Measurements from ENCODE around the gene COQ7.

The COQ7 gene

DNA sequence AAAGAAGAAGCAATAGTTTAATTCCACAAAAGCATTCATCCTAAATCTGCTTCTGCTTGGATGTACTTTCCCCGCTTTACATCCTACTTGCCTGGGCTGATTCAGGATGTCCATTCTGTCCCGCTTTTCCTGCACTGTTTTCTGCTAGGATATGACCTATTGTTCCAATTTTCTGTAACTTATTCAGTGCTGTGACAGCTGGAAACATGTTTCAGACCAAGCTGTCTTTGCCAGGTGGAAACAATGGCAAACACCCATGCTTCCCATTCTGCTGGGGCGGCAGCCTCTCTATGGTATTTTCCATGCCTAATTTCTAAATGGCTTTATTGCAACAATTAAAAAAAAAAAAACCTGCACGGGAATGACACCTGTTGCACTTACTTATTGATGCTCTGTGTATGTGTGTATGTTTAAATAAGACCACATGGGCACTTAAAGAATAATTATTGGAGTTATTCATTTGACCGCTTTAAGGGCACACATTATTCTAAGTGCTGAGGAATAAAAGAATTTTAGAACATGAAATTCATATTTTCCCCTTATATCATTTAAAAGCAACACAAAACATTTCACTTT is 21.0 kb downstream of the COQ7 start:
- Histone ChIP-seq H3K4me1 (ENCODE audit: control insufficient read depth, insufficient read depth, low read length) (peaks cover 20% of the 10 kb centered on the region), H3K4me2 (ENCODE audit: low read length) (no peak overlapping the region), H3K9me3 (replicated peaks; ENCODE audit: low read length) (no peaks in the 10 kb centered on the region), H3K36me3 (ENCODE audit: insufficient read depth, low read length) (no peaks in the 10 kb centered on the region), H3K27me3 (ENCODE audit: control insufficient read depth, insufficient read depth, low read length) (no peaks in the 10 kb centered on the region), H3K4me3 (ENCODE audit: low read length) (no peak overlapping the region), H3K9ac (ENCODE audit: low read depth, low read length) (no peak overlapping the region)

DNA sequence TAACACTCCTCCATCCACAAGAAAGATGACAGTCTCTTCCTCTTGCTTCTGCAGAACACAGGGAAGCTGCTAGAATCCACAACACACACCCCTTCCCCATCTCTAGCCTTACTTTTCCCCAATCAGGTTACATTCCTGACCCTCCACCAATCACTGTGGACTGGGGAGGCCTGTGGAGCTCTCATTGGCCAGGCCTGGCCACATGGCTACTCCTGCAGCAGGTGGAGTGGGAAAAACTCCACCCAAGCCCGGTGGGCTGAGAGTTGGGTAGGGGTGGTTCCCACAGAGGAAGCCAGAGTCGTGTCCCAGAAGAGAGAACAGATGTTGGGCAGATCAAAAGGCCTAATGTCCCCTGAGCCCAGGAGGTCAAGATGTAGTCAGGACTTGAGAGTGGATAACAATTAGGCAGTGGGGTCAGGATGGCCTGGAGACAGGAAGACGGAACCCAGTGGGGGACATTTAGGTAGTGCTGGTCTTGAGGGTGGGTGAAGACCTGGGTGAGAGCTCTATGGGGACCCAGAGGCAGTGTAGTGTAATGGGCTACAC is 22.1 kb downstream of the COQ7 start:
- Histone ChIP-seq H3K4me1 (ENCODE audit: control insufficient read depth, insufficient read depth, low read length) (peaks cover 20% of the 10 kb centered on the region), H3K4me2 (ENCODE audit: low read length) (no peak overlapping the region), H3K27me3 (ENCODE audit: control insufficient read depth, insufficient read depth, low read length) (no peaks in the 10 kb centered on the region), H3K36me3 (ENCODE audit: insufficient read depth, low read length) (no peaks in the 10 kb centered on the region), H3K9ac (ENCODE audit: low read depth, low read length) (no peak overlapping the region), H3K4me3 (ENCODE audit: low read length) (no peak overlapping the region), H3K9me3 (replicated peaks; ENCODE audit: low read length) (no peaks in the 10 kb centered on the region)

GRCh38 chr16:19090916-19091315 is 23.5 kb downstream of the COQ7 start:
- Histone ChIP-seq H3K4me2 (ENCODE audit: low read length) (no peak overlapping the region), H3K36me3 (ENCODE audit: insufficient read depth, low read length) (no peaks in the 10 kb centered on the region), H3K9me3 (replicated peaks; ENCODE audit: low read length) (no peaks in the 10 kb centered on the region), H3K4me1 (ENCODE audit: control insufficient read depth, insufficient read depth, low read length) (peaks cover 19% of the 10 kb centered on the region), H3K9ac (ENCODE audit: low read depth, low read length) (no peak overlapping the region), H3K27me3 (ENCODE audit: control insufficient read depth, insufficient read depth, low read length) (no peaks in the 10 kb centered on the region), H3K4me3 (ENCODE audit: low read length) (no peak overlapping the region)

DNA sequence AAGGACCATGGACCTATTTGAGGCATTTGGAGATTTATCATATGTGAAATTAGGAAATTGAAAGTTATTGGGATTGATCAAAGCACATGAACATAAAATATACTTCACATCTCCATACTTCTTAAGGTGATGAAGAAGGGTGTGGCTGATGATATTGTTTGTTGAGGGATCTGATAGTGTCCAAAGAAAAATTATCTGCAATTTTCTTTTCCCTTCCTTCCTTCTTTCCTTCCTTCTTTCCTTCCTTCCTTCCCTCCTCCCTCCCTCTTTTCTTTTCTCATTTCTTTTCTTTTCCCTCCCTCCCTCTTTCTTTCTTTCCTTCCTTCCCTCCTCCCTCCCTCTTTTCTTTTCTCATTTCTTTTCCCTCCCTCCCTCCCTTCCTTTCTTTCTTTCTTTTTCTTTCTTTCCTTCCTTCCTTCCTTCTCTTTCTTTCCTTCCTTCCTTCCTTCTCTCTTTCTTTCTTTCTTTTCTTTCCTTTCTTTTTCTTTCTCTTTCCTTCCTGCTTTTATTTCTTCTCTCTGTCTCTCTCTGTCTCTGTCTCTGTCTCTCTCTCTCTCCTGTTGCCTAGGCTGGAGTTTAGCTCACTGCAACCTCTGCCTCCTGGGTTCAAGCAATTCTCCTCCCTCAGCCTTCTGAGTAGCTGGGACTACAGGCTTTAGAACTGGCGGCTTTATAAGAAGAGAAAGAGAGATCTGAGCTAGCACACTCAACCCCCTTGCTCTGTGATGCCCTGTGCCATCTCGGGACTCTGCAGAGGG is 25.4 kb downstream of the COQ7 start:
- peak overlapping the region; percentile 69 for H3K4me2 ChIP-seq (ENCODE audit: low read length)
- H3K4me3 ChIP-seq (ENCODE audit: low read length) = peak overlapping the region; percentile 44
- H3K4me1 ChIP-seq (ENCODE audit: control insufficient read depth, insufficient read depth, low read length) = peaks cover 14% of the 10 kb centered on the region
- no peaks in the 10 kb centered on the region for H3K9me3 ChIP-seq (replicated peaks; ENCODE audit: low read length)
- H3K9ac ChIP-seq (ENCODE audit: low read depth, low read length) = peak overlapping the region; percentile 33
- no peaks in the 10 kb centered on the region for H3K36me3 ChIP-seq (ENCODE audit: insufficient read depth, low read length)
- no peaks in the 10 kb centered on the region for H3K27me3 ChIP-seq (ENCODE audit: control insufficient read depth, insufficient read depth, low read length)

GRCh38 chr16:19093631-19094541 is 26.5 kb downstream of the COQ7 start:
- H3K27me3 ChIP-seq (ENCODE audit: control insufficient read depth, insufficient read depth, low read length) = no peaks in the 10 kb centered on the region
- H3K9me3 ChIP-seq (replicated peaks; ENCODE audit: low read length) = no peaks in the 10 kb centered on the region
- no peaks in the 10 kb centered on the region for H3K36me3 ChIP-seq (ENCODE audit: insufficient read depth, low read length)
- no peak overlapping the region for H3K4me3 ChIP-seq (ENCODE audit: low read length)
- no peak overlapping the region for H3K9ac ChIP-seq (ENCODE audit: low read depth, low read length)
- peaks cover 14% of the 10 kb centered on the region for H3K4me1 ChIP-seq (ENCODE audit: control insufficient read depth, insufficient read depth, low read length)
- no peak overlapping the region for H3K4me2 ChIP-seq (ENCODE audit: low read length)

DNA sequence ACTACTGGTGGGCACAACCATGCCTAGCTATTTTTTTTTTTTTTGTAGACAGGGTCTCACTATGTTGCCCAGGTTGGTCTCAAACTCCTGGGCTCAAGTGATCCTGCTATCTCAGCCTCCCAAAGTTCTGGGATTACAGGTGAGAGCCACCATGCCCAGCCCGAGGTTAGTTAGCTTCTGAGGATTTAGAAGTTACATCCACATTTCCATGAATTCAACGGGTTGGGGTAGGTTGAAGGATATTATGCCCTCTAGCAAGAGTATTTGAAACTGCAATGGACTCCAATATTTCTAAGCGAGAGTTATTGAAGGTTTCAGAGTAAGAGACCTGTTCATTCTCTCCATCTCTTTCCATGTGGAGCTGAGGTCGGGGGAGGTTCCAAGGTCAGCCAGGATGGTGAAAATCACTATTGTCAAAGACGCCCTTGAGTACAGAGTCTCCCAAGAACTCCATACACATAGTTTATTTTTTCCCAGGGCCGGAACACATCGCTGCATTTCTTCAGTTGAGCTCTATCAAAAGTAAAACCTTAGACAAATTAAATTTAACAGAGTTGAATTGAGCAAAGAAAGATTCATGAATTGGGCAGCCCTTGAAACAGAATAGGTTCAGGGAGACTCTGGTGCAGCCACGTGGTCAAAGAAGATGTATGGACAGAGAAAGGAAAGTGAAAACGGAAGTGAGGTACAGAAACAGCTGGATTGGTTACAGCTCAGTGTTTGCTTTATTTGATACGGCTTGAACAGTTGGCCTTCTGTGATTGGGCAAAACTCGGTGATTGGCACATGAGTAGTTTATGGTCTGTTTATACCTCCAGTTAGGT is 27.3 kb downstream of the COQ7 start:
- Histone ChIP-seq H3K4me2 (ENCODE audit: low read length) (no peak overlapping the region), H3K9me3 (replicated peaks; ENCODE audit: low read length) (no peaks in the 10 kb centered on the region), H3K27me3 (ENCODE audit: control insufficient read depth, insufficient read depth, low read length) (no peaks in the 10 kb centered on the region), H3K4me1 (ENCODE audit: control insufficient read depth, insufficient read depth, low read length) (peaks cover 14% of the 10 kb centered on the region), H3K4me3 (ENCODE audit: low read length) (no peak overlapping the region), H3K36me3 (ENCODE audit: insufficient read depth, low read length) (no peaks in the 10 kb centered on the region), H3K9ac (ENCODE audit: low read depth, low read length) (no peak overlapping the region)

GRCh38 chr16:19095654-19096053 is 28.2 kb downstream of the COQ7 start:
- peaks cover 14% of the 10 kb centered on the region for H3K4me1 ChIP-seq (ENCODE audit: control insufficient read depth, insufficient read depth, low read length)
- H3K36me3 ChIP-seq (ENCODE audit: insufficient read depth, low read length) = no peaks in the 10 kb centered on the region
- H3K27me3 ChIP-seq (ENCODE audit: control insufficient read depth, insufficient read depth, low read length) = no peaks in the 10 kb centered on the region
- no peak overlapping the region for H3K4me3 ChIP-seq (ENCODE audit: low read length)
- no peaks in the 10 kb centered on the region for H3K9me3 ChIP-seq (replicated peaks; ENCODE audit: low read length)
- H3K9ac ChIP-seq (ENCODE audit: low read depth, low read length) = no peak overlapping the region
- H3K4me2 ChIP-seq (ENCODE audit: low read length) = no peak overlapping the region

DNA sequence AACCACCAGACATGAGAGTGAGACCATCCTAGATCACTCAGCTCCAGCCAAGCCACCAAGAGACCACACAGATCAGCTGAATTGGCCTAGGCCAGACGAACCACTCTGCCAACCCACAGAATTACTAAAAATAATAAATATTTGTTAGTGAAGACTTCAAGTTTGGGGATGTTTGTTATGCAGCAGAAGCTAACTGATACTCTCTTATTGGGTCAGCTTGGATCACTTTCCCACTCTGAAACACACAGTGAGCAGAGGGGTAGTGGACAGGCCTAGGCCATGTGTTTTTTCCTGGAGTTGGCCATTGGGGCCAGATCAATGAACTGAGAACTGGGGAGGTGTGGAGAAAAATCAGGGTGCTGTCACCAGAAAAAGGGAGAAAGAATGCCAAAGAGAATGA is 30.8 kb downstream of the COQ7 start:
- Histone ChIP-seq H3K4me1 (ENCODE audit: control insufficient read depth, insufficient read depth, low read length) (peaks cover 10% of the 10 kb centered on the region), H3K36me3 (ENCODE audit: insufficient read depth, low read length) (no peaks in the 10 kb centered on the region), H3K4me2 (ENCODE audit: low read length) (no peak overlapping the region), H3K27me3 (ENCODE audit: control insufficient read depth, insufficient read depth, low read length) (no peaks in the 10 kb centered on the region), H3K9ac (ENCODE audit: low read depth, low read length) (no peak overlapping the region), H3K4me3 (ENCODE audit: low read length) (no peak overlapping the region), H3K9me3 (replicated peaks; ENCODE audit: low read length) (no peaks in the 10 kb centered on the region)

DNA sequence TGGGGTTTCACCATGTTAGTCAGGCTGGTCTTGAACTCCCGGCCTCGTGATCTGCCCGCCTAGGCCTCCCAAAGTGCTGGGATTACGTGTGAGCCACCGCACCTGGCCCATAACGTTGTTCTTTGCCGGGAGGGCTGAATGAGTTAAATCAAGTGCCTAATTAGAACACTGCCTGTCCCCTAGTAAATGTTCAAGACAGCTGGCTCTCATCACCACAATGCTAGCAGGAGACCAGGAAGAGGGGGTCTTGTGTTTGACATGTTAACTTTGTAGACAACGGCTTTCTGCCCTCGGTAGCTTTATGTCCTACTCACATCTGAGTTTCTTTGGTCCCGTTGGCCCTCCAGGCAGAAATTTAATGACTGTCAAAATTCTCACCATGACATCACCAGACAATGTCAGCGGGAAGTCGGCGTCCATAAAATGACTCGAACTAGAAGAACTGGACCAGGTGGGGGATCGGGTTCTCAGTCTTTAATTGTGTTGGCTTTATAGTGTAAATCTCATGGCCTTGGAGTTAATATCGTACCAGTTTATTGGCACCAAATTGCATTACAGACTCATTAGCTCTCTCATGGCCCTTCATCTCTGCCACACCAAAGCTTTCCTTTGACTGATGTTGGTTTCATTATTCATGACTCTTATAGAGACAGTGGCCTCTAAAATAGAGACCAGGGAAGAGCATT is 34.9 kb downstream of the COQ7 start:
- H3K9ac ChIP-seq (ENCODE audit: low read depth, low read length) = no peak overlapping the region
- H3K4me1 ChIP-seq (ENCODE audit: control insufficient read depth, insufficient read depth, low read length) = peaks cover 9% of the 10 kb centered on the region
- H3K27me3 ChIP-seq (ENCODE audit: control insufficient read depth, insufficient read depth, low read length) = no peaks in the 10 kb centered on the region
- H3K36me3 ChIP-seq (ENCODE audit: insufficient read depth, low read length) = no peaks in the 10 kb centered on the region
- no peaks in the 10 kb centered on the region for H3K9me3 ChIP-seq (replicated peaks; ENCODE audit: low read length)
- no peak overlapping the region for H3K4me3 ChIP-seq (ENCODE audit: low read length)
- peak overlapping the region; percentile 30 for H3K4me2 ChIP-seq (ENCODE audit: low read length)

DNA sequence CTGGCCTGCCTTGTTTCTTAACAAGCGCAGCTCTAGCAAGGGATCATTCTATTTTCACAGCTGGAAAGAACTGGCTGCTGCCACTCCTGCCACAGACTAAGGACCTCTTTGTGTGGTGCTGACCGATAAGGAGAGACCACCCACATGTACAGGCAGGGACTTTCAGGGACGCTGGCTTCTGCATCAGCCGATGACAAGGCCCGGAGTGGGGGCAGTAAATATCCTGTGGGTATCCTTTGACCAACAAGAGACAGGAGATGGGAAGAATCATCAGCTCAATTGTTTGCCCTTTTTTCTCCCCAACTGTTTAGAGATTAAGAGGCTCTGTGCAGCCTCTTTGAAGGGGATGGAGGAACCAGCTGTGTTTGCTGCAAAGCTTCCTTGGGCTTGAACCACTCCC is 37.2 kb downstream of the COQ7 start:
- no peaks in the 10 kb centered on the region for H3K27me3 ChIP-seq (ENCODE audit: control insufficient read depth, insufficient read depth, low read length)
- H3K4me1 ChIP-seq (ENCODE audit: control insufficient read depth, insufficient read depth, low read length) = peaks cover 18% of the 10 kb centered on the region
- no peak overlapping the region for H3K4me2 ChIP-seq (ENCODE audit: low read length)
- no peak overlapping the region for H3K4me3 ChIP-seq (ENCODE audit: low read length)
- no peaks in the 10 kb centered on the region for H3K9me3 ChIP-seq (replicated peaks; ENCODE audit: low read length)
- H3K36me3 ChIP-seq (ENCODE audit: insufficient read depth, low read length) = no peaks in the 10 kb centered on the region
- no peak overlapping the region for H3K9ac ChIP-seq (ENCODE audit: low read depth, low read length)

All from skeletal muscle satellite cell (primary cell).